Embryonic facial prominence (tissue), 1 donor: ENCODE results near the gene CDC14A.

Source experiments
- DNase-seq: peaks from one replicate; pipeline ENCODE4 v3.0.0-alpha.2; 2016; ENCODE audit errors: extremely low spot score

The CDC14A gene

GRCh38 chr1:100485855-100486258 is 133.6 kb downstream of the CDC14A start:
- no peak for DNase-seq

- DNase-seq = no peak
Measured at GRCh38 chr1:100494393-100495084, 142.2 kb downstream of the CDC14A start.

DNA sequence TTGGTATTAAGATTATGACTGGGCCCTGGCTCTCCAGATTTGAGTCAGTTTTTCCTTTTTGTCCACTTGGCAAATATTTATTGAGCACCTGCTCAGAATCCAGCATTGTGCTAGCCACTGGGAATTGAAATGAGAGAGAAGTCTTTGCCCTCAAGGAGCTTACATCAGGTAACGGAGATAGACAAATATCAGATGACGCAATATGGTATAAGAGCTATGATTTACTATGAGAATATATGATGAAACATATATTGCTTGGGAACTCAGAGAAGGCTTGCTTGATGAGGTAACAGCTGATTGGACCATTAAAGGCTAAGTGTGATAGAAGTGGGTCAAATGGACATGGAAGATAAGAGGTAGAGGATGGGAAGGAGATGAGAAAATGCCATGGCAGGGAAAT is 144.6 kb downstream of the CDC14A start:
- DNase-seq = no peak

GRCh38 chr1:100497796-100498195 is 145.5 kb downstream of the CDC14A start:
- no peak for DNase-seq

- DNase-seq = no peak
Measured at GRCh38 chr1:100499194-100499811, 147.0 kb downstream of the CDC14A start.

DNA sequence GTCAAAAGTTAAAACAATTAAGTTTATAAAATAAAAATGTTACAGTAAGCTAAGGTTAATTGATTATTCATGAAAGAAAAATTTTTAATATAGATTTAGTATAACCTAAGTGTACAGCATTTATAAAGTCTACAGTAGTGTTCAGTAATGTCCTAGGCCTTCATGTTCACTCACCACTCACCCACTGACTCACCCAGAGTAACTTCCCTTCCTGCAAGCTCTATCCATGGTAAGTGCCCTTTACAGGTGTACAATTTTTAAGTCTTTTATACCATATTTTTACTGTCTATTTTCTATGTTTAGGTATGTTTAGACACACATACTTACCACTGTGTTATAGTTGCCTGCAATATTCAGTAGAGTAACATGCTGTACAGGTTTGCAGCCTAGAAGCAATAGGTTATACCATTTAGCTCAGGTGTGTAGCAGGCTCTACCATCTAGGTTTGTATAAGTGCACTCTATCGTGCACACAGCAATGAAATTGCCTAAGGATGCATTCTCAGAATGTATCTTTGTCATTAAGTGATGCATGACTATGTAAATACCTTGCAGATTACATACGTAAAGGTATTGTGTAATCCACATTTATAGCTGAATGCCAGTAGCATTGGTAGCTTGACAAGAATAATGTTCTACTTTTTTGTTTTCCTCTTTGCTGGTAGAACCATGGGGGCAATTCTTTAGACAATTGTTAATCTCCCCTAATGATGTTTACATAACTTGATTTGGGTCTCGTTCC is 149.9 kb downstream of the CDC14A start:
- DNase-seq = no peak

GRCh38 chr1:100506217-100506616 is 153.9 kb downstream of the CDC14A start:
- no peak for DNase-seq

- no peak for DNase-seq
Measured at GRCh38 chr1:100510451-100510850, 158.1 kb downstream of the CDC14A start.

DNA sequence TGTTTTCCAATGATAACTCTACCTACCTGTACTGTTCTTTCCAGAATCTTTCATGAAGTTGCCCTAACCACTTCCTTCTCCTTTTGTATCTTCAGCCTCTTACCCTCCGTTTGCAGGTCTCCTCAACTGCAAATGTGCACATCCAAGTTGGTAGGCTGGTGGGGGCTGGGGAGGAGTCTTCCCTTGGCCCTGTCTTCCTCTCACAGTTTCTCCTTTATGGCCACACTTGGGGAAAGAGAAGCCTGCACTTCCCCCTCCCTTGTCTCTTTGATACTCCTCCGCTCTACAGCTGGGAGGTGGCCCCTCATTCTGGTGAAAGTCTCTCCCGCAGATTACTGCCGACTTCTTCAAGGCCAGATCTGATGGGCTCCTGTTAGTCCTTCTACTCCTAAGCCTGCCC is 158.8 kb downstream of the CDC14A start:
- DNase-seq = no peak

DNA sequence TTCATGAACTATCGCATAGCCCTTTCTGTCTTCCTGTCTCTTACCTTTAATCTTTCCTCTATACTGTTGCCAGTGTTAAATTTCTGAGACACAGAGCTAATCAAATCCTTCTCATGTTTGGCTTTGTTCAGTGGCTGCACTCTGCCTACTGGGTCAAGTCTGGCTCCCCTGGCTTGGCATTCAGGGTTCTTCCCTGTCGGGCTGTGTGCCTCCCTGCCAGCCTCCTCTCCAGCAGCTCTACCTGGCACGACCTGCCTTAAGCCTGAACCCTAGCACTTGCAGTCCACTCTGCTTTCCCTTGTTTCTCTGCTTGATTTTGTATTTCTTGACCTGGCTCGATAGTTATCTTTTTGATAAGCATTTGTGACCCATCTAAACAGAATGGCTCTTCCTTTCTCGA is 159.5 kb downstream of the CDC14A start:
- no peak for DNase-seq

- DNase-seq = no peak
Measured at GRCh38 chr1:100512803-100513352, 160.6 kb downstream of the CDC14A start.

DNA sequence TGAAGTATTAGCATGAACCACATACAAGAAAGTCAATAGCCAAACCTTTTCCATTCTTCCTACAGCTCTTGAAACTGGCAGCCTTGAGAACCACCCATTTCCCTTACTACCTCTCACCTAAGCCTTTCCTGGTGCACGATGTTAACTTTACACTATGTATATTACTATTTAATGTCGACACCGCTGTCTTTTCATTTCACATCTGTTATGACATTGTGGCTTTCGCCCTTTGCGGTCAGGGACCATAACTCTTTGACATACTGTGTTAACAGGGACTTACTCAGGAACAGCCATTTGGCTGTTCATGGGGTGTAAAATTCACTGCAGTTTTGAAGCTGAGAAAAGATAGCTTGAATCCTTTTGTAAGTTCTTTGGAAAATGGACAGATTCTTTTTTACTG is 164.6 kb downstream of the CDC14A start:
- no peak for DNase-seq

- no peak for DNase-seq
Measured at GRCh38 chr1:100517515-100517914, 165.2 kb downstream of the CDC14A start.

DNA sequence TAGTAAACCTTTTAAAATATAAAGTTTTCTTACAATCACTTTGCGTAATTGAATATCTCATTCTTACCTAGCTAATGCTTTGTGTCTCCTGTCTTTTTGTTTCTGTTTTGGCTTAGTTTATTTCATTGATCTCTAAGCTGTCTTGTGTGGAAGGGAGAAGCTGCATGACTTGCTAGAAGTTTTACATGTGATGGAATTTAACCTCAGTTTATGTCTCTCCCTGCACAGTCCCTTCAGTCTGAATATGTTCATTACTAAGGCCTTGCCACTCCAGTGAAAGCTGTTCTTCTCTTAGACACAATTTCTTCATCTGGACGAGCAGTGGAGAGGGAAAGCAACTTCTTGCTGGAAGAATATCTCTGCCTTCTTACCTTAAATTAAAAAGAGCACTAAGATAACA is 165.7 kb downstream of the CDC14A start:
- no peak for DNase-seq

DNA sequence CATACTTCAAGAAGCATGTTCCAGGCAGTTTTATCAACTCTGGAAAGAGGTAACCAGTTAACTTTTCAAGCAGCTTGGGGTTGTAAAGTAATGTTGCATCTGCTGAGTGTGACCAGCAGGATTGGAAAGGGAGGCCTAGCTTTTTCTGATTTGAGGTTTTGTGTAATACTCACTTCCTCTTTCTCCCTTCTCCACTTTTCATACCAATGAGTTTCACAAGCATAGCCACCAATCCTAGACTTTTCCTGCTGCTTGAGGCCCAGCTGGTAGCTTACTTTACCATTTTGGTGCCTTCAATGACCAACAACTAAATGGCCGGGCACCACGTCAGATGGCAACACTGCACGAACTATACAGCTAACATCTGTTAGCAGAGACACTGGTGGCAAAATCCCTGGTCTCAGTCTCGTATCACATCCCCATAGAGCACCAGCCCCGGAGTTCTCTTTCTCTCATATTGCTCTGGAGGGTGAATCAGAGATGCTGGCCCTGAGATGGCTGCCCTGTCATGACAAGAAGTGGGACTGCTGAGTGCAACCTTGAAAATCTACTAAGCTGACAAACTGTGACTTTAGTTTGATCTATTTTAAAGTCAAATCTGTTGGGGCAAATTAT is 170.8 kb downstream of the CDC14A start:
- DNase-seq = no peak

GRCh38 chr1:100524355-100524754 is 172.0 kb downstream of the CDC14A start:
- no peak for DNase-seq

DNA sequence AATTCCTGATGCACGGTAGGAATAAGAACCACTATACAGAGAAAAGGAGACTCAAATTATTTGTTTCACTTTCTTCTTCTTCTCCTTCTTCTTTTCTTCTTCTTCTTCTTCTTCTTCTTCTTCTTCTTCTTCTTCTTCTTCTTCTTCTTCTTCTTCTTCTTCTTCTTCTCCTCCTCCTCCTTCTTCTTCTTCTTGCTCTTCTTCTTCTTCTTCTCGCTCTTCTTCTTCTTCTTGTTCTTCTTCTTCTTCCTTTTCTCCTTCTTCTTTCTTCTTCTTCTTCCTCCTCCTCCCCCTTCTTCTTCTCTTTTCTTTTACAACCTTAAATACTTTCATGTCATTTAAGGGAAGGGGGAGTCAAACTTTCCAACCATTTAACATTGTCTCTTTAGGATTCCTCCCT is 174.6 kb downstream of the CDC14A start:
- DNase-seq = no peak

DNA sequence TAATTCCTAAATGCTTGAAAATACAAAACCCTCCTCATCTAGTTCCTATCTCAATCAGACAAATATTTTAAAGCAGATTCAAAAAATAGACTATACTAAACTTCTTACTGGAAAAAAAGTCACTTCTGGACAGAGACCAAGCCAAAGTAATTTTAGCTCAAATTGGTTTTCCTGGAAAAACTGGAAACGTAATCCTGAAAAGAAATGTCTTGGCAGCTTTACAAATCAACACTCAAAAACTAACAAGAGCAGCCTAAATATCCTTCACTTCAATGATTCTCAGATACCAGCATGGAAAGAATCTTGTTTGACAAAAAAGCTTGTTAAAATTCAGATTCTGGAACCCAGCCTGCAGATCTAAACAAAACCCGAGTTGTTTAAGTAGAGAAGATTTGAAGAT is 176.6 kb downstream of the CDC14A start:
- peak; percentile 34 for DNase-seq

DNA sequence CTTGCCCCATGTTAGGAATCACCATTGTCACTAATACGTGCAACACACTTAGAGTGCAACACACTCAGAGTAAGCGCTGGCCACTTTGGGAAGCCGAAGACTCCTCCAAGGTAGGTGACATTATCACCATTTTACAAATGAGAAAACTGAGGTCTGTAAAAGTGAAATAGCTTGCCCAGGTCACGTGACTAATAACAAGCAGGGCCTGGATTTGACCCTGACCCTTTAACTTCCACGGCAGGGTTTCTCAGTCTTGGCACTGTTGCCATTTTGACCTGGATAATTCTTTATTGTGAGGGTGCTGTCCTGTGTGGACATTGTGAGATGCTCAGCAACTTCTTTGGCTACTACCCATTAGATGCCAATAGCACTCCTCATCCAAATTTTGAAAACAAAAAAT is 177.8 kb downstream of the CDC14A start:
- no peak for DNase-seq

DNA sequence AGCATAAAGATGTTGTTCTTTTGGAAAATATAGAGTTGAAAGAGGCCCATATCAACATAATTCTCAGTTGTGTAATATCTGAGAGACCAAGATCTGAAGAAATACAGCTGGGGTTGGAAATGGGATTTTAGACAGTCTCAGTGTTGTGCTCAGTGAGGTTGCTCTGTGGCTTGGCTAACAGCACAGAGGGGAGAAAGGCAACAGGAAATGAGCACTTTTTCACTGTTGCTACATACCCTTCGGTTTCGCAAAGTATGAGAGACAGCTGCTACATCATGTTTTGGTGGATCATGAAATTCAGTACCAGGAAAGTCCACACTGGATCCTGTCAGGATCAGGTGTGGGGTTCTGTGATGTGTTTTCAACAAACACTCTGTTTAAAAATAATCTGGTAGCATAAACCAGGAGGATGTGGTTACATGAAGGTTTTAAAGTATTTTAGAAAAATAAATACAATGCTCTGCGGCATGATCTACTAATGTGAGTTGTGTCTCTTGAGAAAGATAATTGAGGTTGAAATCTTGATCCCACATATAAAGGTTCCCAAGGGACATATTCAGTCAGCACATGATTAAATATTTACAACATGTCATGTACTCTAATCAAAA is 178.7 kb downstream of the CDC14A start:
- no peak for DNase-seq

DNA sequence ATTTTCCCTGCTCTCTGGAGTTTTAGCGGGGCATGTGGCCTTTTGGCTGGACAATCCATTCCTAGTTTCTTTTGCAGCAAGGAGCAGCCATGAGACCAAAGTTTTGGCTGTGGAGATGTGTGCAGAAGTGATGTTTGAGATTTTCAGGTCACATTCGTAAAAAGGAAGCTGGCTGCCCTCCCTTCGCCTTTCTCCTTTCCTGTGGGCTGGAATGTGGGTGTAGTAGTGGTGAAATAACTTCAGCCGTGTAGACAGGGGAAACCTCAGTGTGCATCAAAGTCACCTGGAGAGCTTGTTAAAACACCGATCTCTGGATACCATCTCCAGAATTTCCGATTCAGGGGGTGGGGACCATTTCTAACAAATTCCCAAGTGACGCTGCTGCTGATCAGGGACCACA is 180.3 kb downstream of the CDC14A start:
- no peak for DNase-seq

DNA sequence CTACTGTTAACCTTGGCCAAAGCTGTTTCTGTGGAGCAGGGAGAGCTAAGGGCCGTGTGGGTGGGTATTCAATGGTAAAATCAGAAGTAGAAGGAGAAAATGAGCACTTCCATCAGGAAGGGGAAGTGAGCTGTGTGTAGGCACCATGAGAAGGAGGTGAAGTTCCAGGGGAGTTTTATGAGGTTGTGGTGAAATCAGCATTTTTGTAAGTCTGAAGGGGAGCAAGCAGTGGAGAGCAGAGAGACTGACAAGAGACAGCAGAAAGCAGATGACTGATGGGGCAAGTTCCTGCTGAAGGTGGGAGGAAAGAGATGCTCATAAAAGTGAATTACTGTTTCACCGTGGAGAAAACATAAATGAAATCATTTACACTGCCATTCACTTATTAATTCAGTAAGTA is 183.0 kb downstream of the CDC14A start:
- no peak for DNase-seq
